Suprapubic skin (tissue), 4 donors: ENCODE results near the gene DOCK11.

Source experiments
- CTCF ChIP-seq, 2 donors: fragments of 200-600 bp in 1 of 2; fragments of 450-650 bp in 1 of 2; sonication (generic) in 1 of 2; IDR thresholded peaks; one replicate each; pipeline ENCODE4 v1.5.1; 2016 to 2019; ENCODE audit warnings: antibody characterized with exemption in 2 of 2, mild to moderate bottlenecking in 1 of 2, moderate library complexity in 1 of 2
- EP300 ChIP-seq: sonication (generic); formaldehyde crosslinking; IDR thresholded peaks from one replicate; pipeline ENCODE4 v1.6.1; 2017; ENCODE audit warnings: antibody characterized with exemption
- POLR2A ChIP-seq, 2 donors: fragments of 450-650 bp; IDR thresholded peaks; one replicate each; pipeline ENCODE4 v1.6.1; 2017; ENCODE audit warnings: antibody characterized with exemption in 2 of 2, mild to moderate bottlenecking in 2 of 2, moderate library complexity in 2 of 2
- POLR2AphosphoS5 ChIP-seq, 3 donors: sonication (generic); formaldehyde crosslinking; IDR thresholded peaks; one replicate each; pipeline ENCODE4 v1.6.1; 2017; ENCODE audit warnings: antibody characterized with exemption in 3 of 3

GRCh38 chrX:118560489-118560888 lies 64.9 kb downstream of the DOCK11 start:
- TF ChIP-seq CTCF (IDR thresholded peaks at IDR 0.05) (no peak), POLR2A (IDR thresholded peaks at IDR 0.05) (no peak), EP300 (no peak), POLR2AphosphoS5 (IDR thresholded peaks at IDR 0.05) (no peak)
